ENCODE data around the gene EVI5. TPM values are rescaled to one million over a fixed set of nuclear protein-coding genes. Genes with fewer than 3 reads are reported as not detected.

Gene EVI5
- polyA plus RNA-seq, 4 donors = 3.2 to 16.5 (median 5.4) TPM

- H3K36me3 ChIP-seq (ENCODE audit: control insufficient read depth in 3 of 3, insufficient read depth in 2 of 3, low read depth in 1 of 3, low read length in 3 of 3) = peaks cover 3 to 20% (median 4%) of the 10 kb centered on the region in 3 donors
- H3K27me3 ChIP-seq (ENCODE audit: control insufficient read depth in 3 of 3, insufficient read depth in 3 of 3, low read length in 3 of 3) = no peaks in the 10 kb centered on the region
These were observed 89.8 kb downstream of the EVI5 start for GRCh38 chr1:92695104-92695503.

GRCh38 chr1:92691925-92692324 is 93.0 kb downstream of the EVI5 start:
- Histone ChIP-seq H3K27me3 (ENCODE audit: control insufficient read depth in 3 of 3, insufficient read depth in 3 of 3, low read length in 3 of 3) (no peaks in the 10 kb centered on the region), H3K9me3 (ENCODE audit: control insufficient read depth in 2 of 2, insufficient read depth in 1 of 2, low read depth in 1 of 2, low read length in 1 of 2) (no peaks in the 10 kb centered on the region), H3K4me3 (ENCODE audit: low read depth in 1 of 3, low read length in 3 of 3) (no peak overlapping the region), H3K4me1 (ENCODE audit: control insufficient read depth in 3 of 3, insufficient read depth in 2 of 3, low read depth in 1 of 3, low read length in 2 of 3) (no peaks in the 10 kb centered on the region), H3K36me3 (ENCODE audit: control insufficient read depth in 3 of 3, insufficient read depth in 2 of 3, low read depth in 1 of 3, low read length in 3 of 3) (peaks cover 3 to 27% (median 4%) of the 10 kb centered on the region in 3 donors), H3K27ac (ENCODE audit: low read depth in 1 of 3, low read length in 2 of 3) (no peak overlapping the region)
- no peak for FAIRE-seq
- DNase-seq = no peak
- 11 to 24% (median 21%) methylated on average over 1 of the region's 1 CpG for WGBS, 3 donors

More at GRCh38 chr1:92695104-92695503, 89.8 kb downstream of the EVI5 start:
- no peak overlapping the region for H3K27ac ChIP-seq (ENCODE audit: low read depth in 1 of 3, low read length in 2 of 3)
- no peak overlapping the region for H3K4me3 ChIP-seq (ENCODE audit: low read depth in 1 of 3, low read length in 3 of 3)
- H3K4me1 ChIP-seq (ENCODE audit: control insufficient read depth in 3 of 3, insufficient read depth in 2 of 3, low read depth in 1 of 3, low read length in 2 of 3) = no peaks in the 10 kb centered on the region
- no peaks in the 10 kb centered on the region for H3K9me3 ChIP-seq (ENCODE audit: control insufficient read depth in 2 of 2, insufficient read depth in 1 of 2, low read depth in 1 of 2, low read length in 1 of 2)
- DNase-seq = no peak
- no peak for FAIRE-seq

- no peaks in the 10 kb centered on the region for H3K27me3 ChIP-seq (ENCODE audit: control insufficient read depth in 3 of 3, insufficient read depth in 3 of 3, low read length in 3 of 3)
- DNase-seq (no peak), FAIRE-seq (no peak)
- WGBS, 3 donors = 88 to 95% (median 94%) methylated on average over 3 of the region's 3 CpGs
- H3K27ac ChIP-seq (ENCODE audit: low read depth in 1 of 3, low read length in 2 of 3) = no peak overlapping the region
- no peak overlapping the region for H3K4me3 ChIP-seq (ENCODE audit: low read depth in 1 of 3, low read length in 3 of 3)
- H3K4me1 ChIP-seq (ENCODE audit: control insufficient read depth in 3 of 3, insufficient read depth in 2 of 3, low read depth in 1 of 3, low read length in 2 of 3) = no peaks in the 10 kb centered on the region
- peaks cover 3 to 18% (median 4%) of the 10 kb centered on the region in 3 donors for H3K36me3 ChIP-seq (ENCODE audit: control insufficient read depth in 3 of 3, insufficient read depth in 2 of 3, low read depth in 1 of 3, low read length in 3 of 3)
- no peaks in the 10 kb centered on the region for H3K9me3 ChIP-seq (ENCODE audit: control insufficient read depth in 2 of 2, insufficient read depth in 1 of 2, low read depth in 1 of 2, low read length in 1 of 2)
These were observed 94.5 kb downstream of the EVI5 start for GRCh38 chr1:92690212-92690906.

- no peak overlapping the region for H3K4me3 ChIP-seq (ENCODE audit: low read depth in 1 of 3, low read length in 3 of 3)
- no peaks in the 10 kb centered on the region for H3K27me3 ChIP-seq (ENCODE audit: control insufficient read depth in 3 of 3, insufficient read depth in 3 of 3, low read length in 3 of 3)
- H3K4me1 ChIP-seq (ENCODE audit: control insufficient read depth in 3 of 3, insufficient read depth in 2 of 3, low read depth in 1 of 3, low read length in 2 of 3) = no peaks in the 10 kb centered on the region
- WGBS, 3 donors = 94 to 97% (median 94%) methylated on average over 4 of the region's 4 CpGs
- no peak for DNase-seq
- H3K9me3 ChIP-seq (ENCODE audit: control insufficient read depth in 2 of 2, insufficient read depth in 1 of 2, low read depth in 1 of 2, low read length in 1 of 2) = no peaks in the 10 kb centered on the region
- H3K36me3 ChIP-seq (ENCODE audit: control insufficient read depth in 3 of 3, insufficient read depth in 2 of 3, low read depth in 1 of 3, low read length in 3 of 3) = peaks cover 0 to 16% (median 6%) of the 10 kb centered on the region in 3 donors
- H3K27ac ChIP-seq (ENCODE audit: low read depth in 1 of 3, low read length in 2 of 3) = no peak overlapping the region
- no peak for FAIRE-seq
These were observed 104.9 kb downstream of the EVI5 start for GRCh38 chr1:92679980-92680379.

GRCh38 chr1:92663775-92664174 is 121.1 kb downstream of the EVI5 start:
- H3K4me1 ChIP-seq (ENCODE audit: control insufficient read depth in 3 of 3, insufficient read depth in 2 of 3, low read depth in 1 of 3, low read length in 2 of 3) = no peaks in the 10 kb centered on the region
- no peak overlapping the region for H3K4me3 ChIP-seq (ENCODE audit: low read depth in 1 of 3, low read length in 3 of 3)
- DNase-seq = no peak
- no peak for FAIRE-seq
- WGBS, 3 donors = 96 to 99% (median 98%) methylated on average over 5 of the region's 5 CpGs
- no peaks in the 10 kb centered on the region for H3K9me3 ChIP-seq (ENCODE audit: control insufficient read depth in 2 of 2, insufficient read depth in 1 of 2, low read depth in 1 of 2, low read length in 1 of 2)
- H3K27ac ChIP-seq (ENCODE audit: low read depth in 1 of 3, low read length in 2 of 3) = no peak overlapping the region
- peaks cover 0 to 11% (median 2%) of the 10 kb centered on the region in 3 donors for H3K36me3 ChIP-seq (ENCODE audit: control insufficient read depth in 3 of 3, insufficient read depth in 2 of 3, low read depth in 1 of 3, low read length in 3 of 3)
- H3K27me3 ChIP-seq (ENCODE audit: control insufficient read depth in 3 of 3, insufficient read depth in 3 of 3, low read length in 3 of 3) = no peaks in the 10 kb centered on the region

- Histone ChIP-seq H3K4me1 (ENCODE audit: control insufficient read depth in 3 of 3, insufficient read depth in 2 of 3, low read depth in 1 of 3, low read length in 2 of 3) (no peaks in the 10 kb centered on the region), H3K4me3 (ENCODE audit: low read depth in 1 of 3, low read length in 3 of 3) (no peak overlapping the region), H3K36me3 (ENCODE audit: control insufficient read depth in 3 of 3, insufficient read depth in 2 of 3, low read depth in 1 of 3, low read length in 3 of 3) (peaks cover 0 to 15% (median 7%) of the 10 kb centered on the region in 3 donors), H3K9me3 (ENCODE audit: control insufficient read depth in 2 of 2, insufficient read depth in 1 of 2, low read depth in 1 of 2, low read length in 1 of 2) (peaks cover 0 to 4% of the 10 kb centered on the region in 2 donors), H3K27ac (ENCODE audit: low read depth in 1 of 3, low read length in 2 of 3) (no peak overlapping the region), H3K27me3 (ENCODE audit: control insufficient read depth in 3 of 3, insufficient read depth in 3 of 3, low read length in 3 of 3) (no peaks in the 10 kb centered on the region)
- FAIRE-seq (peak; percentile 10), DNase-seq (no peak)
- WGBS, 3 donors = 95 to 97% (median 97%) methylated on average over 3 of the region's 3 CpGs
These were observed 122.9 kb downstream of the EVI5 start for GRCh38 chr1:92662048-92662447.

GRCh38 chr1:92657701-92658100 is 127.2 kb downstream of the EVI5 start:
- FAIRE-seq = no peak
- 85 to 96% (median 94%) methylated on average over 1 of the region's 1 CpG for WGBS, 3 donors

GRCh38 chr1:92655197-92655801 is 129.6 kb downstream of the EVI5 start:
- no peak overlapping the region for H3K27ac ChIP-seq (ENCODE audit: low read depth in 1 of 3, low read length in 2 of 3)
- DNase-seq = no peak
- H3K27me3 ChIP-seq (ENCODE audit: control insufficient read depth in 3 of 3, insufficient read depth in 3 of 3, low read length in 3 of 3) = no peaks in the 10 kb centered on the region
- H3K4me3 ChIP-seq (ENCODE audit: low read depth in 1 of 3, low read length in 3 of 3) = no peak overlapping the region
- no peak for FAIRE-seq
- H3K36me3 ChIP-seq (ENCODE audit: control insufficient read depth in 3 of 3, insufficient read depth in 2 of 3, low read depth in 1 of 3, low read length in 3 of 3) = peaks cover 0 to 20% (median 5%) of the 10 kb centered on the region in 3 donors
- 96 to 97% (median 96%) methylated on average over 3 of the region's 3 CpGs for WGBS, 3 donors
- no peaks in the 10 kb centered on the region for H3K4me1 ChIP-seq (ENCODE audit: control insufficient read depth in 3 of 3, insufficient read depth in 2 of 3, low read depth in 1 of 3, low read length in 2 of 3)
- H3K9me3 ChIP-seq (ENCODE audit: control insufficient read depth in 2 of 2, insufficient read depth in 1 of 2, low read depth in 1 of 2, low read length in 1 of 2) = peaks cover 0 to 24% of the 10 kb centered on the region in 2 donors

More at GRCh38 chr1:92657701-92658100, 127.2 kb downstream of the EVI5 start:
- H3K9me3 ChIP-seq (ENCODE audit: control insufficient read depth in 2 of 2, insufficient read depth in 1 of 2, low read depth in 1 of 2, low read length in 1 of 2) = peaks cover 0 to 23% of the 10 kb centered on the region in 2 donors
- peaks cover 0 to 22% (median 5%) of the 10 kb centered on the region in 3 donors for H3K36me3 ChIP-seq (ENCODE audit: control insufficient read depth in 3 of 3, insufficient read depth in 2 of 3, low read depth in 1 of 3, low read length in 3 of 3)
- no peak overlapping the region for H3K27ac ChIP-seq (ENCODE audit: low read depth in 1 of 3, low read length in 2 of 3)
- no peak for DNase-seq
- no peak overlapping the region for H3K4me3 ChIP-seq (ENCODE audit: low read depth in 1 of 3, low read length in 3 of 3)
- H3K4me1 ChIP-seq (ENCODE audit: control insufficient read depth in 3 of 3, insufficient read depth in 2 of 3, low read depth in 1 of 3, low read length in 2 of 3) = no peaks in the 10 kb centered on the region
- H3K27me3 ChIP-seq (ENCODE audit: control insufficient read depth in 3 of 3, insufficient read depth in 3 of 3, low read length in 3 of 3) = no peaks in the 10 kb centered on the region
